Natural killer cell treated with Interleukin-12 subunit alpha and Interleukin-12 subunit beta and Interleukin-15 and Interleukin-18, amount 100 ng/mL, for 72 hours (primary cell): ENCODE measurements around the gene SYCP1. TPM values are rescaled to one million over a fixed set of nuclear protein-coding genes. Genes with fewer than 3 reads are reported as not detected.

Experiments
- total RNA-seq, 2 donors: library from RNA; stranded (reverse); gene quantifications; one replicate each; pipeline ENCODE4 v1.2.3, GENCODE V29; 2022

SYCP1 gene
- total RNA-seq, 2 donors from 2014 or later: not detected

Other genes starting within 250 kb of the SYCP1 start
- gene DENND2C, start 184.8 kb upstream of the SYCP1 start, total RNA-seq: 1 to 10 TPM in 1 of 2 donors, under 1 TPM in 1; 0.81 to 1.2 TPM
- gene AMPD1, start 159.3 kb upstream of the SYCP1 start, total RNA-seq: not detected
- gene NRAS, start 138.1 kb upstream of the SYCP1 start, total RNA-seq: 10 to 100 TPM; 51.9 to 63.2 TPM
- gene CSDE1, start 96.9 kb upstream of the SYCP1 start, total RNA-seq: 100 to 1,000 TPM; 408 to 410 TPM
- gene SIKE1, start 74.2 kb upstream of the SYCP1 start, total RNA-seq: 10 to 100 TPM; 72.5 to 74.4 TPM
- not detected for gene TSHB, start 175.0 kb downstream of the SYCP1 start, total RNA-seq
- gene TSPAN2, start 234.6 kb downstream of the SYCP1 start, total RNA-seq: 1 to 10 TPM; 2.9 to 9.2 TPM